ENCODE results near the gene RTL5.

RTL5 gene

DNA sequence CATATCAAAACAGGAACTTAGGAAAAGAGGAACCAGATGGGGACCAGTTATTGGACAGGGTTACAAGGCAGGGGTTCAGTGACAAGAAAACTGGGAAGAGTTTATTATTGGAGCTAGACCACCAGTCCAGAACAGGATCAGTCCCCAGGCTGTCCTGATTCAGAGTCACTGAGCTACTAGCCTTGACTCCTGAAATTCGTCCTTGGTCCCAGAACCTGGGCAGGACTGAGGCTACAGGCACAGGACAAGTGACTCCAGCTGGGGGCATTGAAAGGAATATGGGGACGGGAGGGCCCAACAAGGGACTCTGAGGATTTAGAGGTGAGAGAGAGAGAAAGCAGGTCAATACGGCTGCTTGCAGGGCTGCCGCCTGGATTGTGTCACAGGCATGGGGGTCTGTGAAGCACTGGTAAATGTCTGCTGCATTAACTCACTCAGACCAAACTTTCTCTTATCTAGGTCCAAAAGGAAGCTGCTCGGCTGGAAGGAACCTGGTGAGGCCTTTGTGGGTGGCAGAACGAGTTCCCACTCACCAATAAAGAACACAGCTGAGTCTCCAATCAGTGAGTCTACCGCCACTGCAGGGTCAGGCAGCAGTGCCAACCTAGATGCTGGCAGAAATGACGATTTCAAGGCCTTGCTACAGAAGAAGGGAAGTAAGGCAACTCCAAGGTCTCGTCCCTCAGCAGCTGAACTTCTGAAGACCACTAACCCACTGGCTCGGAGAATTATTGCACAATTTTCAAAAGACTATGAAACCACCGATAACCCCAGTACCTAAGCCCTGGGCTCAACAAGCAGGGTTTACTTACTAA is 11.3 kb upstream of the RTL5 start:
- no peak overlapping the region for H3K4me3 ChIP-seq (ENCODE audit: low read length)
- H3K36me3 ChIP-seq (ENCODE audit: insufficient read depth, low read length) = no peaks in the 10 kb centered on the region
- no peaks in the 10 kb centered on the region for H3K9me3 ChIP-seq (replicated peaks; ENCODE audit: low read length)
- H3K4me1 ChIP-seq (ENCODE audit: control insufficient read depth, insufficient read depth, low read length) = no peaks in the 10 kb centered on the region
- no peak overlapping the region for H3K4me2 ChIP-seq (ENCODE audit: low read length)
- no peak overlapping the region for H3K9ac ChIP-seq (ENCODE audit: low read depth, low read length)
- H3K27me3 ChIP-seq (ENCODE audit: control insufficient read depth, insufficient read depth, low read length) = peaks cover 89% of the 10 kb centered on the region

DNA sequence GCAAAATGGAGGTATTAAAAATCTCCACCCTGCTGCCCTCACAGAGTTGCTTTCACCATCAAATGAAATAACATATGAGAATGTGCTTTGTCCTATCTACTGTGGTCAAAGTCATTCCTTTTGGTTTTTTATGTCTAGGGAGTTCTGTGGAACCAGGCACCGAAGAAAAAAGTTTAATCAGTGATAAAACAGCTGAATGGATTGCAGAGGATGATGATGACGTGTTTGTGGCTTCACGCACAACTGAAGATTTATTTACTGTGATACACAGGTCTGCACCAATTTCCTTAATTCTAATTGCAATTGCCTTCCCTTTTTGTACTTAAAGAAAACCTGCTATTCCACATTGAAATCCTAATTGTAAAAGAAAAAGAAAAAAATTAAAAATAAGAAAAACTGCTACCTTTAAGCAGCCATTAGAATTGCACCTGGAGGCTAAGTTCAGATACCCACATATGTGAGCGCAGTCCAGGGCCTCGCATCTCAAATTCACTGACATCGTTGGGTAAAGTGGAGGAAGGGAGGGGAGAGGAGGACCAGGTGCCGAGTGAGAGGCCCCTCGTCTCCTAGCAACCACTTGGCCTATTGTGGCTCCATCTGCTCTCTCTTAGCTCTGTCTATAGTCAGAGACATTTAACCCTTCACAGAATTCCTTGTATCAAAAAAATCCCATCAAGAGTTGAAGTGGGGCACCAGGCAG is 10.5 kb upstream of the RTL5 start:
- H3K9ac ChIP-seq (ENCODE audit: low read depth, low read length) = no peak overlapping the region
- H3K4me1 ChIP-seq (ENCODE audit: control insufficient read depth, insufficient read depth, low read length) = no peaks in the 10 kb centered on the region
- H3K4me3 ChIP-seq (ENCODE audit: low read length) = no peak overlapping the region
- peaks cover 88% of the 10 kb centered on the region for H3K27me3 ChIP-seq (ENCODE audit: control insufficient read depth, insufficient read depth, low read length)
- H3K4me2 ChIP-seq (ENCODE audit: low read length) = no peak overlapping the region
- H3K36me3 ChIP-seq (ENCODE audit: insufficient read depth, low read length) = no peaks in the 10 kb centered on the region
- H3K9me3 ChIP-seq (replicated peaks; ENCODE audit: low read length) = no peaks in the 10 kb centered on the region

- Histone ChIP-seq H3K36me3 (ENCODE audit: insufficient read depth, low read length) (no peaks in the 10 kb centered on the region), H3K4me1 (ENCODE audit: control insufficient read depth, insufficient read depth, low read length) (no peaks in the 10 kb centered on the region), H3K4me2 (ENCODE audit: low read length) (no peak overlapping the region), H3K9me3 (replicated peaks; ENCODE audit: low read length) (no peaks in the 10 kb centered on the region), H3K9ac (ENCODE audit: low read depth, low read length) (no peak overlapping the region), H3K4me3 (ENCODE audit: low read length) (no peak overlapping the region), H3K27me3 (ENCODE audit: control insufficient read depth, insufficient read depth, low read length) (peaks cover 86% of the 10 kb centered on the region)
These were observed 9.8 kb upstream of the RTL5 start for GRCh38 chrX:72141372-72142004.

DNA sequence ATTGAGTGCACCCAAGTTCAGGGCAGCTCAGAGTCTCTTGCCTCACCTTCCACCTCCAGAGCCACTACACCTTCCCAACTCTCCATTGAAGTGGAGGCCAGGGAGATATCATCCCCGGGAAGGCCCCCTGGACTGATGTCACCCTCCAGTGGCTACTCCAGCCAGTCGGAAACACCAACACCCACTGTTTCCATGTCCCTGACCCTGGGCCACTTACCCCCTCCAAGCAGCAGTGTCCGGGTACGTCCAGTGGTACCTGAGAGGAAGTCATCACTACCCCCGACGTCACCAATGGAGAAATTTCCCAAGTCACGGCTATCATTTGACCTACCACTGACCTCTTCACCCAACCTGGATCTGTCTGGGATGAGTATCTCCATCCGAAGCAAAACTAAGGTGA is 7.8 kb upstream of the RTL5 start:
- no peaks in the 10 kb centered on the region for H3K4me1 ChIP-seq (ENCODE audit: control insufficient read depth, insufficient read depth, low read length)
- no peaks in the 10 kb centered on the region for H3K36me3 ChIP-seq (ENCODE audit: insufficient read depth, low read length)
- H3K9ac ChIP-seq (ENCODE audit: low read depth, low read length) = no peak overlapping the region
- no peak overlapping the region for H3K4me2 ChIP-seq (ENCODE audit: low read length)
- no peak overlapping the region for H3K4me3 ChIP-seq (ENCODE audit: low read length)
- H3K9me3 ChIP-seq (replicated peaks; ENCODE audit: low read length) = no peaks in the 10 kb centered on the region
- H3K27me3 ChIP-seq (ENCODE audit: control insufficient read depth, insufficient read depth, low read length) = peaks cover 90% of the 10 kb centered on the region

- no peak overlapping the region for H3K4me2 ChIP-seq (ENCODE audit: low read length)
These were observed 6.3 kb upstream of the RTL5 start for GRCh38 chrX:72137846-72138495.

DNA sequence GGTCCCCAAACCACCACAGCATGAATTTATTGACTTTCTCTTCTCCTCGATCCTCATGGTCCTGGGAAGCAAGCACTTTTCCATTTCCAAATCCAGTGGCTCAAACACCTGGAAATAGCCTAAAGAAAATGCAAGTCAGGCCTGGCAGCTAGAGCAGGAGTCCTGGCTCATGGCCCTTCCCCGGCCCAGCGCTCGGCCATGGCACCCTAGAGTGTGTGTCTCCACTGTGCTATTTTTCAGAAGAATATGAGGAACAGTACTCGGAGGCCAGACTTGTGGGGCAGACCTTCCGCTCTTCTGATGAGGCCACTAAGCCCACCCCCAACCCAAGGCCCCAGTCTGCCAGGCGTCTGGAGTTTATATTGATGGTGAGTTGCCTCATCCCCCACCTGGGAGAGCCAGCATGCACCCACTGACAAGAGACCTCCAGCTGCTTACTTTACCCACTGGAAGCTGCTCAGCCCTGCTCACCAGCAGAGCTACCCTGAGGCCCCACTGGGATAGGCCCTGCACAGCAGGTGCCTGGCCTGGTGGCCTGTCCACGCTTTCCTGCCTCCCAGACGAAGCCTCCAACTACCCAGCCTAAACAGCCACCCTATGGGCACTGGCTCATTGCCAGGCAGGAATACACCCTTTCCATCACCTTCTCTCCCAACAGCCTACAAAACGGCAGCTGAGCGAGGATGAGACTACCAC is 2.3 kb upstream of the RTL5 start:
- H3K4me3 ChIP-seq (ENCODE audit: low read length) = no peak overlapping the region
- no peaks in the 10 kb centered on the region for H3K36me3 ChIP-seq (ENCODE audit: insufficient read depth, low read length)
- no peaks in the 10 kb centered on the region for H3K9me3 ChIP-seq (replicated peaks; ENCODE audit: low read length)
- no peak overlapping the region for H3K9ac ChIP-seq (ENCODE audit: low read depth, low read length)
- peaks cover 67% of the 10 kb centered on the region for H3K27me3 ChIP-seq (ENCODE audit: control insufficient read depth, insufficient read depth, low read length)
- H3K4me2 ChIP-seq (ENCODE audit: low read length) = no peak overlapping the region
- peaks cover 4% of the 10 kb centered on the region for H3K4me1 ChIP-seq (ENCODE audit: control insufficient read depth, insufficient read depth, low read length)

More at GRCh38 chrX:72137846-72138495, 6.3 kb upstream of the RTL5 start:
- no peaks in the 10 kb centered on the region for H3K36me3 ChIP-seq (ENCODE audit: insufficient read depth, low read length)
- H3K9ac ChIP-seq (ENCODE audit: low read depth, low read length) = no peak overlapping the region
- no peaks in the 10 kb centered on the region for H3K4me1 ChIP-seq (ENCODE audit: control insufficient read depth, insufficient read depth, low read length)
- no peaks in the 10 kb centered on the region for H3K9me3 ChIP-seq (replicated peaks; ENCODE audit: low read length)
- peaks cover 90% of the 10 kb centered on the region for H3K27me3 ChIP-seq (ENCODE audit: control insufficient read depth, insufficient read depth, low read length)
- H3K4me3 ChIP-seq (ENCODE audit: low read length) = no peak overlapping the region

DNA sequence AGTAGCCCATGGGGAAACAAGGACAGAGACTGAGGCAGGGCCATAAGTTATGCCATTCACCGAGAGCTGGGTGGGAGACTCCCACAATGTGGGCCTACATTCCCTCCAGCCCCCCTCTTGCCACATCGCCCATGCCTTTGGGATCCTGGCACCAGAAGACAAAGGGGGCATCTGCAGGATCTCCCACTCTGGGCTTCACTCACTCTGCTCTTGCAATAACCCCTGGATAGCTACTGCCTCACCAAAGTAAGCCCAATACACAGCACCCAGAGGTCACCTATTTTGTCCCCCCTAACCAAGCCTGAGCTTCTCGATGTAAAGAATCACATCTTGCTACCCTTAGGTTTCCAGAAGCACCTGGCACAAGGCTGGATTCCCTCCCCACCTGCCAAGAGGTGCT is 741 bp upstream of the RTL5 start:
- Histone ChIP-seq H3K4me3 (ENCODE audit: low read length) (peak overlapping the region; percentile 71), H3K9ac (ENCODE audit: low read depth, low read length) (no peak overlapping the region), H3K4me2 (ENCODE audit: low read length) (peak overlapping the region; percentile 86), H3K36me3 (ENCODE audit: insufficient read depth, low read length) (no peaks in the 10 kb centered on the region), H3K9me3 (replicated peaks; ENCODE audit: low read length) (no peaks in the 10 kb centered on the region), H3K27me3 (ENCODE audit: control insufficient read depth, insufficient read depth, low read length) (peaks cover 69% of the 10 kb centered on the region), H3K4me1 (ENCODE audit: control insufficient read depth, insufficient read depth, low read length) (peaks cover 4% of the 10 kb centered on the region)

DNA sequence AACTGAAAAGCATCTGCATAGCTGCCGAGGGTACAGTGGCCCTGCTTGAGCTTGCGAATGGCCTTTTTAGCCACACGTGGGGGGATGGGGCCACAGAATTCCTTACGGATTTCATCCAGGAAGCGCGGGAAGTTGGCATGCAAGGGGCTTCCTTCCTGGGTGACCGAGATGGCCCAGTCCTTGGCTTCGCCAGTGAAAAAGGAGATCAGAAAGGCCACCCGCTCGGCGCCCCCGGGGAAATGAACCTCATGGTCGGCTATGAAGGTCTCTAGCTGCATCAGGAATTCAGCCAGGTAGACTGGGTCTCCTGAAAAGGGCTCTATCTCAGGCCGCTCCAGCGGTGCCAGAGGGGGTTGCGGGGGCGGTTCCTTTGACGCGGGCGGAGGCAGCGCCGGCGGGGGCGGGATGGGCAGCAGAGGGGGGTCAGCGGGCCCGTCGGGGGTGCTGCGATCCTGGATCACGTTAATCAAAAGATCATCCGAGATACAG is 909 bp downstream of the RTL5 start:
- Histone ChIP-seq H3K9ac (ENCODE audit: low read depth, low read length) (no peak overlapping the region), H3K4me2 (ENCODE audit: low read length) (peak overlapping the region; percentile 86), H3K36me3 (ENCODE audit: insufficient read depth, low read length) (no peaks in the 10 kb centered on the region), H3K27me3 (ENCODE audit: control insufficient read depth, insufficient read depth, low read length) (peaks cover 58% of the 10 kb centered on the region), H3K4me3 (ENCODE audit: low read length) (peak overlapping the region; percentile 71), H3K4me1 (ENCODE audit: control insufficient read depth, insufficient read depth, low read length) (peaks cover 10% of the 10 kb centered on the region), H3K9me3 (replicated peaks; ENCODE audit: low read length) (no peaks in the 10 kb centered on the region)

DNA sequence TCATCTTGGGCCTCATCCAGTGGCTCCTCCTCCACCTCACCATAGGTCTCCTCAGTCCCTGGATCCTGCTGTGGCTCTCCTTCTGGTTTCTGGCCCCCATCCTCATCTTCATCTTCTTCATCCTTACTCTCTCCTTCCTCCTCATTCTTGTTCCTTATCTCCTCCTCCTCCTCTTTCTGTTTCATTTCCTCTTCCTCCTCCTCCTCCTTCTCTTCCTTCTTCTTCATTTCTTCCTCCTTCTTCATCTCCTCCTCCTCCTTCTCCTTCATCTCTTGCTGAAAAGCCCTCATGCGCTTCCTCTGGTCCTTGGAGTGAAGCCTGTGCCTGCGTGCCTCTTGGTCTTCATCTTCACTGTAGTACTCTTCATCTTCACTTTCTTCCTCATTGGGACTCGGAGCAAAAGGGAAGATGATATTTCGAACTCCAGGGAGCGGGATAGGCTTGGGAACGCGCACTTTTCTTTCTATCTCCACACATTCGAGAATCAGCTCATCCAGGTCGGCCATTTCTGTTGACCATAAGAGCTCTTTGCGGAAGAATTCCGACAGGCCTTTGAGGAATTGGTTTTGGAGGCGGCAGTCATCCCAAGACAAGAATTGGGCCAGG is 1.5 kb downstream of the RTL5 start:
- Histone ChIP-seq H3K9ac (ENCODE audit: low read depth, low read length) (no peak overlapping the region), H3K27me3 (ENCODE audit: control insufficient read depth, insufficient read depth, low read length) (peaks cover 60% of the 10 kb centered on the region), H3K36me3 (ENCODE audit: insufficient read depth, low read length) (no peaks in the 10 kb centered on the region), H3K4me1 (ENCODE audit: control insufficient read depth, insufficient read depth, low read length) (peaks cover 11% of the 10 kb centered on the region), H3K4me2 (ENCODE audit: low read length) (no peak overlapping the region), H3K4me3 (ENCODE audit: low read length) (no peak overlapping the region), H3K9me3 (replicated peaks; ENCODE audit: low read length) (no peaks in the 10 kb centered on the region)

DNA sequence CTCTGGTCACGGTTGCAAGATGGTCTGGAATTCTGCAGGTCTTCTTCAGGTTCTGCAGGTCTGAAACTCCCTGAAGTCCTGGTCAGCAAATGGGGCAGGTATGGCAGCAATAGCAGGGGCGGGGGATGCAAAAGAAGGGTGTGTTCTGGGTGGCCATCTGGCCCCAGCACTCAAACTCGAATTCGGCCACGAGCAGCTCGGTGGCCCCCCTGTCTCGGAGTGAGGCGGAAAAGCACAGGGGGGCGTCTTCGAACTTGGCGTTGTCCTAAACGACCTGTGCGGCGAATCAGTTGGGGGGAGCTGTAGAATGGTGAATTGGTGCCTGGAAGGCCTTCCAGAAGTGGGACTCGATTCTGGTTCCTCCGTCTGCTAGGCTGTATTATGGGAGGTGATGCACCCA is 2.1 kb downstream of the RTL5 start:
- Histone ChIP-seq H3K4me1 (ENCODE audit: control insufficient read depth, insufficient read depth, low read length) (peaks cover 11% of the 10 kb centered on the region), H3K36me3 (ENCODE audit: insufficient read depth, low read length) (no peaks in the 10 kb centered on the region), H3K4me2 (ENCODE audit: low read length) (no peak overlapping the region), H3K9ac (ENCODE audit: low read depth, low read length) (no peak overlapping the region), H3K9me3 (replicated peaks; ENCODE audit: low read length) (no peaks in the 10 kb centered on the region), H3K4me3 (ENCODE audit: low read length) (no peak overlapping the region), H3K27me3 (ENCODE audit: control insufficient read depth, insufficient read depth, low read length) (peaks cover 60% of the 10 kb centered on the region)
